Measurements from ENCODE around the gene PTPRE. TPM values are rescaled to one million over a fixed set of nuclear protein-coding genes. Genes with fewer than 3 reads are reported as not detected.

PTPRE gene
- total RNA-seq, 1 donor from 2014 or later = 254 TPM

GRCh38 chr10:128069351-128070051 lies 162.6 kb downstream of the PTPRE start:
- peak; percentile 81 to 89 for DNase-seq (ENCODE audit: low read depth in 2 of 2)

GRCh38 chr10:128070161-128070560 lies 163.3 kb downstream of the PTPRE start:
- DNase-seq (ENCODE audit: low read depth in 2 of 2) = no peak

- DNase-seq (ENCODE audit: low read depth in 2 of 2) = no peak
Observed at GRCh38 chr10:128070721-128071416, 164.0 kb downstream of the PTPRE start.

GRCh38 chr10:128071417-128071782 lies 164.5 kb downstream of the PTPRE start:
- DNase-seq (ENCODE audit: low read depth in 2 of 2) = no peak

GRCh38 chr10:128072046-128072445 lies 165.1 kb downstream of the PTPRE start:
- no peak for DNase-seq (ENCODE audit: low read depth in 2 of 2)

GRCh38 chr10:128072941-128073645 lies 166.2 kb downstream of the PTPRE start:
- no peak for DNase-seq (ENCODE audit: low read depth in 2 of 2)

- peak in 1 of 2 donors; percentile 81 for DNase-seq (ENCODE audit: low read depth in 2 of 2)
Observed at GRCh38 chr10:128073890-128074289, 167.0 kb downstream of the PTPRE start.

- DNase-seq (ENCODE audit: low read depth in 2 of 2) = no peak
Observed at GRCh38 chr10:128074589-128074988, 167.7 kb downstream of the PTPRE start.

GRCh38 chr10:128077155-128077875 lies 170.4 kb downstream of the PTPRE start:
- DNase-seq (ENCODE audit: low read depth in 2 of 2) = no peak

GRCh38 chr10:128078136-128078969 lies 171.4 kb downstream of the PTPRE start:
- peak in 1 of 2 donors; percentile 41 for DNase-seq (ENCODE audit: low read depth in 2 of 2)

- no peak for DNase-seq (ENCODE audit: low read depth in 2 of 2)
Observed at GRCh38 chr10:128080231-128080630, 173.3 kb downstream of the PTPRE start.

GRCh38 chr10:128080641-128081040 lies 173.7 kb downstream of the PTPRE start:
- DNase-seq (ENCODE audit: low read depth in 2 of 2) = no peak

- DNase-seq (ENCODE audit: low read depth in 2 of 2) = no peak
Observed at GRCh38 chr10:128081222-128081621, 174.3 kb downstream of the PTPRE start.

- no peak for DNase-seq (ENCODE audit: low read depth in 2 of 2)
Observed at GRCh38 chr10:128081720-128082119, 174.8 kb downstream of the PTPRE start.

- DNase-seq (ENCODE audit: low read depth in 2 of 2) = no peak
Observed at GRCh38 chr10:128083191-128083895, 176.4 kb downstream of the PTPRE start.

- DNase-seq (ENCODE audit: low read depth in 2 of 2) = no peak
Observed at GRCh38 chr10:128084364-128084763, 177.5 kb downstream of the PTPRE start.

- DNase-seq (ENCODE audit: low read depth in 2 of 2) = no peak
Observed at GRCh38 chr10:128084991-128085390, 178.1 kb downstream of the PTPRE start.

- peak in 1 of 2 donors; percentile 44 for DNase-seq (ENCODE audit: low read depth in 2 of 2)
Observed at GRCh38 chr10:128086003-128086863, 179.3 kb downstream of the PTPRE start.

- DNase-seq (ENCODE audit: low read depth in 2 of 2) = no peak
Observed at GRCh38 chr10:128087146-128087883, 180.4 kb downstream of the PTPRE start.
